ENCODE results near the gene SIRT6.
"Not testable (repeated sequence)": the region's sequence is repeated elsewhere in the genome, so short reads cannot be mapped to it uniquely, and the experiment has no call there.

Gene SIRT6

DNA sequence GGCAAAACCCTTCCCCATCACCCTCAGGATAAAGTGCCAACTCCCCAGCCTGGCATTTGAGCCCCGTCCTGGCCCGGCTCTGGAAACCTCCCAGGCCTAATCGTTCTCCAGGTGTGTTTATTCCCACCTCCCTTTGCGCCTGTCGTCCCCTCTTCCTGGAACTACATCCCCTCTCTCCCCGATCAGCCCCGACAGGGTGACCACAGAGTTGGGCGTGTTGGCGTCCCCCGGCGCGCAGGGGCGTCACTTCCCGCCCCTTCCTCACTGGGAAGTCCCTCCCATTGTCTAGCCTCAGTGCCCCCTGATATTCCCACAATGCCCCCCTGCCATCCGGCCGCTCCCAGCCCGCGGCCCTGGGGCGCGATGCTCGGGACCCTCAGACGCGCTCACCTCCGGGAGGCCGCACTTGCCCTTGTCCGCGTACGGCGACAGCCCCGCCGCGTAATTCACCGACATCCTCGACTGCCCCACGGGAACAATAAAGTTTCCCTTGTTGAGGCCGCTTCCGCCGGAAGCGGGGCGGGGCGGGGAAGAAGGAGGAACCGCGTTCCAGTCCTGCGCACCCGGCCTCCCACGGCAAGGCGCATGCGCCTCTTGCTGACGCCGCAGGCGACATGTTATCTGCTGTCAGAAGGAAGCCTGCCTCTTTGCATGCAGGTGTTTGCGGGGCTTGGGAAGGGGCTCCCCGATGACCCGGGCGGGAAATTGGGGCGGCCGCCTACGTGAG, at the start of gene SIRT6, which contains the start of gene ANKRD24:
SIRT6 (minus strand) TSS at position 480 of the 727 bp plus-strand sequence; CDS start at position 456, 24 bp downstream.
ANKRD24 (plus strand) TSS at position 606 of the 727 bp plus-strand sequence. CDS start 3,737 bp downstream, outside the sequence.
- DNase-seq (ENCODE audit: low read depth in 2 of 2), result peak; percentile 91 to 94

DNA sequence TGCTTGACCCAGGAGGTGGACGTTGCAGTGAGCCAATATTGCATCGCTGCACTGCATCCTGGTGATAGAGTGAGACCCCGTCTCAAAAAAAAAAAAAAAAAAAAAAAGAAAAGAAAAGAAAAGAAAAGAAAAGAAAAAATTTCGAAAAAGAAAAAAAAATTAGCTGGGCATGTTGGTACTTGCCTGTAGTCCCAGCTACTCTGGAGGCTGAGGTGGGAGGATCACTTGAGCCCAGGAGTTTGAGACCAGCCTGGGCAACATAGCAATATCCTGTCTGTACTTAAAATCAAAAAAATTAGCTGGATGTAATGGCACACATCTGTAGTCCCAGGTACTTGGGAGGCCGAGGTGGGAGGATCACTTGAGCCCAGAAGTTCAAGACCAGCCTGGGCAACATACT, 49.8 kb upstream of the SIRT6 start:
- not testable (repeated sequence) for DNase-seq (ENCODE audit: low read depth in 2 of 2)

DNA sequence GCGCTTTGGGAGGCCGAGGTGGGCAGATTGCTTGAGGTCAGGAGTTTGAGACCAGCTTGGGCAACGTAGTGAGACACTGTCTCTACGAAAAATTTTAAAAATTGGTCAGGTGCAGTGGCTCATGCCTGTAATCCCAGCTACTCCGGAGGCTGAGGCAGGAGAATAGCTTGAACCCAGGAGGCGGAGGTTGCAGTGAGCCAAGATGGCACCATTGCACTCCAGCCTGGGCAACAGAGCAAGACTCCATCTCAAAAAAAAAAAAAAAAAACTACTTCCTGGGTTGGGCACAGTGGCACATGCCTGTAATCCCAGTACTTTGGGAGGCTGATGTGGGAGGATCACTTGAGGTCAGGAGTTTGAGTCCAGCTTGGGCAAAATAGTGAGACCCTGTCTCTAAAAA, 49.2 kb upstream of the SIRT6 start:
- not testable (repeated sequence) for DNase-seq (ENCODE audit: low read depth in 2 of 2)

DNA sequence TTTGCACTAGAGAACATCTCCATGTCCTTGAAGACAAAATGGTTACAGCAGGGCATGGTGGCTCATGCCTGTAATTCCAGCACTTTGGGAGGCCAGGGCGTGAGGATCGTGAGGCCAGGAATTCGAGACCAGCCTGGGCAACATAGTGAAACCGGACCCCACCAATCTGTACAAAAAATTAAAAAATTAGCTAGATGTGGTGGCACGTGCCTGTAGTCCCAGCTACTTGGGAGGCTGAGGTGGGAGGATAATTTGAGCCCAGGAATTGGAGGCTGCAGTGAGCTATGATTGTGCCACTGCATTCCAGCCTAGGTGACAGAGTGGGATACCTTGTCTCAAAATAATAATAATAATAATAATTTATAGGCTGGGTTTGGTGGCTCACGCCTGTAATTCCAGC, 47.9 kb upstream of the SIRT6 start:
- not testable (repeated sequence) for DNase-seq (ENCODE audit: low read depth in 2 of 2)

DNA sequence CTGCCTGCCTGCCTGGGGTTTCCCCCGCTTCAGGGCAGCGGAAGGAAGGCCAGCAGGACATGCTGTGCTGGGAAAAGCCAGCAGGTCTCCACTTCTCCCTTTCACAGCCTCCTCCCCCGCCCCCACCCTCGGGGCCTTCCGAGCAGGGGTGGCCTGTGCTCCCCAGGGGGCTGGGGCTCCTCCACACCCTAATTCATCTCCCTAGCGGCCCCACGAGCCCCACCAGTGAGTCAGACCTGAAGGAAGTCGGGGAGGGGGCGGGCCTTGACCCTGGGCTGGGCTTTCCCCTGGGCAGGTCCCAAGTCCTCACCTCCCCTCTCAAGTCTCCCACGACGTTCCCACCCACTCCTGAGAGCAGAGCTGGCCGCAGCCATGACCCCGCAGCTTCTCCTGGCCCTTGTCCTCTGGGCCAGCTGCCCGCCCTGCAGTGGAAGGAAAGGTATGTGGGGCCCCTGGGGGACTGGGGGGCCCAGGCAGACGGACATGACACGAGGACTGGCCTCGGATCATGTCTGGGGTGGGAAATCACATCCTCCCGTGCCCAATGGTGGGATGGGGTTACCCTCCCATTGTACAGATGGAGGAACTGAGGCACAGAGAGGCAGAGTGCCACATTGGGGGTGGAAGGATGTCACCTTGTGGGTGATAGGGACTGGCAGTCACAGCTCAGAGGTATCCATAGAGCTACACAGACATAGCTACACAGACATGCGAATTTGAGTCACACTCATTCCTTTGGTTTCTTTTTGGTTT, 47.0 kb upstream of the SIRT6 start, which contains the start of gene EBI3:
EBI3 (plus strand) TSS at position 345 of the 753 bp plus-strand sequence; CDS start at position 373, 28 bp downstream.
- peak in 1 of 2 donors; percentile 6 for DNase-seq (ENCODE audit: low read depth in 2 of 2)

DNA sequence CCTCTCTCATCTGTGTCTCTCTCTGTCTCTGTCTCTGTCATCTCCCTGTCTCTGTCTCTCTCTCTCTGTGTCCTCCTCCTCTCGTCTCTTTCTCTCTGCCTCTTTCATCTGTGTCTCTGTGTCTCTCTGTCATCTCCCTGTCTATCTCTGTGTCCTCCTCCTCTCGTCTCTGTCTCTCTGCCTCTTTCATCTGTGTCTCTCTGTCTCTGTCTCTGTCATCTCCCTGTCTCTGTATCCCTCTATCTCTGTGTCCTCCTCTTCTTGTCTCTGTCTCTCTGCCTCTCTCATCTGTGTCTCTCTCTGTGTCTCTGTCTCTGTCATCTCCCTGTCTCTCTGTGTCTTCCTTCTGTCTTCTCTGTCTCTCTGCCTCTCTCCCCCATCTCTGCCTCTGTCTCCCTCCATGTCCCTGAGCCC, 46.4 kb upstream of the SIRT6 start:
- DNase-seq (ENCODE audit: low read depth in 2 of 2), result no peak

DNA sequence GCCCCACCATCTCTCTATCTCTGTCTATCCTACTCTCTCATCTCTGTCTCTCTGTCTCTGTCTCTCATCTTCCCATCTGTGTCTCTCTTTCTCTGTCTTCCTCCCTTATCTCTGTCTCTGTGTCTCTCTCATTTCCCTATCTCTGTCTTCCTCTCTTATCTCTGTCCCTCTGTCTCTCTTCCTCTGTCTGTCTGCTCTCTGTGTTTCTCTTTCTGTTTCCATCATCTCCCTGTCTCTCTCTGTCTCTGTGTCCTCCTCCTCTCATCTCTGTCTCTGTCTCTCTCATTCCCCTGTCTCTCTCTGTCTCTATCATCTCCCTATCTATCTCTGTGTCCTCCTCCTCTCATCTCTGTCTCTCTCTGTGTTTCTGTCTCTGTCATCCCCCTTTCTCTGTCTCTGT, 45.4 kb upstream of the SIRT6 start:
- no peak for DNase-seq (ENCODE audit: low read depth in 2 of 2)

DNA sequence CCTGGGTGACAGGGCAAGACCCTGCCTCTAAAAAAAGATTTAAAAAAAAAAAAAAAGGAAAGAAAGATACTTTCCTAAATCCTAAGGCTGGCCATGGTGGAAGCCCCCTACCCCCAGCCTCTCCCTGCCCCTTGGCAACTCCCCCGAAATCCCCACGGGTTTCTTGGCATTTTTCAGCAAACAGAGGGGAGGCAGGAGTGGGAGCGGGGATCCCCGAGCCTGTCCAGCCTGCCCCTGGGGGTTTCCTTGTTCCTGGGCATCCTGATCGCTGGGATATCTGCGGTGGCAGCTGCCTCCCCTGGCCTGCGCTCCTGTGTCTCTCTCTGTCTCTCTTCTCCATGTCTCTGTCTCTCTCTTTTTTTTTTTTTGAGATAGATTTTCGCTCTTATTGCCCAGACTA, 43.5 kb upstream of the SIRT6 start:
- DNase-seq (ENCODE audit: low read depth in 2 of 2), result no peak

DNA sequence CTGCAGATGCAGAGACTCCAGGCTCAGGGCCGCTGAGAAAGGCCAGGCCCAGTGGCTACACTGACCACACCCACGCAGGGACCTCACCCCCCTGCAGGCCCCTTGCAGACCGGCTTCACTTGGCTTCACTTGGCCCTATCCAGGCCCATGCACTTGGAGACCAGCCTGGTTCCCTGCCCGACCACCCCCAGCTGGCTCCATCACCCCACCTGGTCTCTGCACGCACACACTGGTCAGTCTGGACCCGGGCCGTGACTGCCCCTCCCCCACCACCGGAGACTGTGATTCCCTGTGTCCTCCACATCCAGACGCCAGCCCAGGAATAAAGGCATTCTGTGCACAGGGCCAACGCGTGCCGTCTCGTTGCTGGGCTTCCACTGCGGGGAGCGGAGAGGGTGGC, 42.1 kb upstream of the SIRT6 start:
- DNase-seq (ENCODE audit: low read depth in 2 of 2), result no peak

DNA sequence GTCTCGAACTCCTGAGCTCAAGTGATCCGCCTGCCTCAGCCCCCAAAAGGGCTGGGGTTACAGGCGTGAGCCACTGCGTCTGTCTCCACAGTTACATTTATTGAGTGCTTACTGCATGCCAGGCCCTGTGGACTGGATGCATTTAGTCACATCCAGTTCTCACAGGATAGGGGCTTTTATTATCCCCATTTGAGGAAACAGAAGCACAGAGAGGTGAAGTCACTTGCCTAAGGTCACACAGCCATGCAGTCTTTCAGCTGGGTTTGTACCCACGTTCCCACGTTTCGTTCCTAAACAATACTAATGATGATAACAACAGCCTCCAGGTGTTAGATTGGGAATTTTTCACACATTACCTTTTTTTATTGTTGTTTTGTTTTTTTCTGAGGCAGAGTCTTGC, 37.8 kb upstream of the SIRT6 start:
- no peak for DNase-seq (ENCODE audit: low read depth in 2 of 2)

DNA sequence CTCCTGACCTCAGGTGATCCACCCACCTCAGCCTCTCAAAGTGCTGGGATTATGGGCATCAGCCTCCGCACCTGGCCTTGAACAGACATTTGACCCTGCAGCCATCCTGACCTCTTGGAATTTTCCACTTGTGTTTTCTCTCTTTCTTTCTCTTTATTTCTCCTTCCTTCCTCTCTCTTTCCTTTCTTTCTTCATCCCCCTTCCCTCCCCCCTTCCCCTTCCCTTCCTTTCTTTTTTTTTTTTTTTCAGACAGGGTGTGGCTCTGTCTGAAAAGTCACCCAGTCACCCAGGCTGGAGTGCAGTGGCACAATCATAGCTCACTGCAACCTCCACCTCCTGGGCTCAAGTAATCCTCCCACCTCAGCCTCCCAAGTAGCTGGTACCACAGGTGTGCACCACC, 36.2 kb upstream of the SIRT6 start:
- not testable (repeated sequence) for DNase-seq (ENCODE audit: low read depth in 2 of 2)

DNA sequence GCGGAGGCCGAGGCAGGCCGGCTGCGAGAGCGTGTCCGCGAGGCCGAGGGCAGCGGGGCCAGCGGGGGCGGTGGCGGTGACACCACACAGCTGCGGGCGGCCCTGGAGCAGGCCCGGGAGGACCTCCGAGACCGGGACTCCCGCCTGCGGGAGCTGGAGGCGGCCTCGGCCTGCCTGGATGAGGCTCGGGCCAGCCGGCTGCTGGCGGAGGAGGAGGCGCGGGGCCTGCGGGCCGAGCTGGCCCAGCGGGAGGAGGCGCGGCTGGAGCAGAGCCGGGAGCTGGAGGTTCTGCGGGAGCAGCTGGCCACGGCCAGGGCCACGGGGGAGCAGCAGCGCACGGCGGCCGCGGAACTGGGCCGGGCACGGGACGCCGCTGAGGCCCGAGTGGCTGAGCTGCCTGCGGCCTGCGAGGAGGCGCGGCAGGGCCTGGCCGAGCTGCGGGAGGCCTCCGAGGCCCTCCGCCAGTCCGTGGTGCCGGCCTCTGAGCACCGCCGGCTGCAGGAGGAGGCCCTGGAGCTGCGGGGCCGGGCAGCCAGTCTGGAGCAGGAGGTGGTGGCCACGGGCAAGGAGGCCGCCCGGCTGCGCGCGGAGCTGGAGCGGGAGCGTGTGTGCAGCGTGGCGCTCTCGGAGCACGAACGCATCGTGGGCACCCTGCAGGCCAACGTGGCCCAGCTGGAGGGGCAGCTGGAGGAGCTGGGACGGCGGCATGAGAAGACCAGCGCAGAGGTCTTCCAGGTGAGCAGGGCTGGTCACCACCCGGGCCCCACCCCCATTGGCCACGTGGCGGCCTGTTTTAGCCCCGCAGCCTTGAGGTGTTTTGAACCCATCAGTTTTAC, 35.3 kb upstream of the SIRT6 start:
- no peak for DNase-seq (ENCODE audit: low read depth in 2 of 2)

DNA sequence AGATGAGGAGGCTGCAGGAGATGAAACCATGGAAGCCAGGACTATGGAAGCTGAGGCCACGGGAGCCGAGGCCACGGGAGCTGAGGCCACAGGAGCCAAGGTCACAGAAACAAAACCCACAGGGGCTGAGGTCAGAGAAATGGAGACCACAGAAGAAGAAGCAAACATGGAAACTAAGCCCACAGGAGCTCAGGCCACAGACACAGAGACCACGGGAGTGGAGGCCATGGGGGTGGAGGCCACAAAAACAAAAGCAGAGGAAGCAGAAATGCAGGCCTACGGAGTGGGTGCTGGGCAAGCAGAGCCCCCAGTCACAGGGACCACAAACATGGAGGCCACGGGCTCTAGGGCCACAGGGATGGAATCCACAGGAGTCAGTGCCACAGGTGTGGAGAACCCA, 34.5 kb upstream of the SIRT6 start:
- DNase-seq (ENCODE audit: low read depth in 2 of 2), result no peak

DNA sequence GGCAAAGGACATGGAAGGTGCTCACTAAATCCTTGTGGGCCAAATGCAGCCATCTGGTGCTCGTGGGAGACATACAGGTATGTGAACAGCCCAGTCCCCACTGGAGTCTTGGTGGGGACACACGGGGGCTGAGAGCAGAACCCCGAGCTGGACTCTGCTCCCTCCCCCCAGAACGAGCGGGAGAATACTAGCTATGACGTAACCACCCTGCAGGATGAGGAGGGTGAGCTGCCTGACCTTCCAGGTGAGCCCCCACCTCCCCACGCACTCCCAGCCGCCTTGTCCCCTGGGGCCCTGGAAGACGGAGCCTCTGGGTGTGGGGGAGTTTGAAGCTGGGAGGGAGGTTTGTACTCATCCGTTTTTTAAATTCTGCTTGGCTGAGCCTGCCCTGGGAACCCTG, 33.4 kb upstream of the SIRT6 start:
- DNase-seq (ENCODE audit: low read depth in 2 of 2), result no peak

DNA sequence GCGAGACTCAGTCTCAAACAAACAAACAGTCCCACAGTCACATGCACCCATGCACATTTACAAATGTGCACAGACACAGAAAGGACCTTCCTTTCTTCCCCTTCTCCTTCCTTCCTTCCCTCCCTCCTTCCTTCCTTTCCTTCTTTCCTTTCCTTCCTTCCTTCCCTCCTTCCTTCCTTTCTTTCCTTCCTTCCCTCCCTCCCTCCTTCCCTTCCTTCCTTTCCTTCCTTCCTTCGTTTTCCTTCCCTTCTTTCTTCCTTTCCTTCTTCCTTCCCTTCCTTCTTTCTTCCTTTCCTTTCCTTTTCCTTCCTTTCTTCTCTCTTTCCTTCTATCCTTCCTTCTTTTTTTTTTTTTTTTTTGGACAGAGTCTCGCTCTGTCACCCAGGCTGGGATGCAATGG, 30.8 kb upstream of the SIRT6 start:
- no peak for DNase-seq (ENCODE audit: low read depth in 2 of 2)

DNA sequence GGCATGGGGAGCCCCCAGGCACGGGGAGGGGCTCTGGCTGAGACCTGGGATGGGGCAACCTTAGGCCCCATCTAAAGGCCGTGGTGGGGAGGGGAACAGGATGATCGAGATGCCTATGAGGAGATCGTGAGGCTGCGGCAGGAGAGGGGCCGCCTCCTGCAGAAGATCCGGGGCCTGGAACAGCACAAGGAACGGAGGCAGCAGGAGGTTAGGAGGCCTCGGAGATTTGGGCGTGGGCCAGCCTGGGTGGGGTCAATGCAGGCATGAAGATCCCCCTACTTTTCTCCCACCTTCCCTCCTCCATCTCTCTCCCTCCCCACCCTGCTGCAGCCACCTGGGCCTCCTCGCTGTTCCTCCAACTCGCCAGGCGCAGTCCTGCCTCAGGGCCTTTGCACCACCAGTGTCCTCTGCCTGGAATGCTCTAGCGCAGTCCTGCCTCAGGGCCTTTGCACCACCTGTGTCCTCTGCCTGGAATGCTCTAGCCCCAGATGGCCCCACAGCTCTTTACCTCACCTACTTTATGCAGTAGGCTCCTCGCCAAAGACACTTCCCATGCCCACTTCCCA, 27.9 kb upstream of the SIRT6 start:
- DNase-seq (ENCODE audit: low read depth in 2 of 2), result no peak

DNA sequence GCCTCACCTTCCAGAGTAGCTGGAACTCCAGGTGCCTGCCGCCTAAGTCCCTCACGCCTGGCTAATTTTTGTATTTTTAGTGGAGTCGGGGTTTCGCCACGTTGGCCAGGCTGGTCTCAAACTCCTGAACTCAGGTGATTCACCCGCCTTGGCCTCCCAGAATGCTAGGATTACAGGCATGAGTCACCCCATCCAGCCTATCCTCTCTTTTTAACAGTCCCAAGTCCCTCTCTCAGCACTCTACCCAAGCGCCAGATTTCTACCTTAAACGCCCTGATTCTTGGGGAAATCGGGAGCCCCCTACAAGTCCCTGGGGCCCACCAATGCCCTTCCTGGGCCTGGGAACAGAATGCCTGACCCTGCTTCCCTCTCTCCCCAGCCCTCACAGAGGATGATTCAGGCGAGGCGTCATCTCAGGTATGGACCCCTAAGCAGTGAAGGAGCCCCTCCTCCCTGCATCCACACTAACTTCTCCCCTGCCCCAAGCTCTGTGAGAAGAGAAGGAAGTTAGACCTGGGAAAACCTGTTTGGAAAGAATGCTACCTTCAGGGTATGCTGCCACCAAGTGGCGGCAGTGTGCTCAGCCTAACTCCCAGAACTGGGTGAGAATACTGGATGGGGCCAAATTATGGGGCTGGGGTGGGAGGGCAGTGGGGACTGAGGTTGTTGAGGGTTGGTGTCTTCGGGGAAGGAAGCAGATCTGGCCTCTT, 26.2 kb upstream of the SIRT6 start:
- no peak for DNase-seq (ENCODE audit: low read depth in 2 of 2)

DNA sequence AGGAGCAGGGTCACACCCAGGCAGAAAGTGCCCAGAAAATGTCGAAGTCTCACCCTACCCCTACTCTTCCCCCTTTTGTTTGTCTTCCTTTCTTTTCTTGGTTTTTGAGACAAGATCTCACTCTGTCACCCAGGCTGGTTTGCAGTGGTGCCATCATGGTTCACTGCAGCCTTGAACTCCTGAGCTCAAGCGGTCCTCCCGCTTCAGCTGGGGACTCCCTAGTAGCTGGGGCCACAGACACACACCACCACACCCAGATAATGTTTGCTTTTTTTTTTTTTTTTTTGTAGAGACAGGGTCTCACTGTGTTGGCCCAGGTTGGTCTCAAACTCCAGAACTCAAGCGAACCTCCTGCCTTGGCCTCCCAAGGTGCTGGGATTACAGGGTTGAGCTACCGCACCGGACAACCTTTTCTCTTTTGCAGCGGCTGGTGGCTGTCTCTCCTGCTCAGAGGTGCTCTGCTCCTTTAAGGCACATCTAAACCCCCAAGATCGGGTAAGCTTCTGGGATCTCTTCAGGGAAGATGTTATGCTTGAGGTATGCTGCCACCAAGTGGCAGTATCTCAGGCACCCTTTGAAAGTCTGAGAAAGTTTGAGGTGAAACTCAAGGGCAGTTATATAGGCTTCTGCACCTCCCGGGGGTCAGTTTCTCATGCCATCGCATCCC, 24.6 kb upstream of the SIRT6 start:
- DNase-seq (ENCODE audit: low read depth in 2 of 2), result no peak

DNA sequence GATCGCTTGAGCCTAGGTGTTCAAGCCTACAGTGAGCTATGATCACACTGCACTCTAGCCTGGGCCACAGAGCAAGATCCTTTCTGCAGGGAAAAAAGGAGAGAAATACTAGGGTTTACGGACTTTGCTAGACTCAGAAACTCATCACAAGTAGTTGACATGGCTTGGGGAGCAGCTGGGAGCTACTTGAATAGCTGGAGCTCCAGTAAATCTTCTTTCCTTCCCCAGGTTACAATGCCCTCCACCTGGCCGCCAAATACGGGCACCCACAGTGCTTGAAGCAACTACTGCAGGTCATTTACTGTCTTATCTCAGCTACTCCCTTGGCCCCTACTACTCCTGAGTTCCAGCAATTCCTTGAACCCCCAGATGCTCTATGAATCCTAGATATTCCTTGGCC, 19.4 kb upstream of the SIRT6 start:
- no peak for DNase-seq (ENCODE audit: low read depth in 2 of 2)

DNA sequence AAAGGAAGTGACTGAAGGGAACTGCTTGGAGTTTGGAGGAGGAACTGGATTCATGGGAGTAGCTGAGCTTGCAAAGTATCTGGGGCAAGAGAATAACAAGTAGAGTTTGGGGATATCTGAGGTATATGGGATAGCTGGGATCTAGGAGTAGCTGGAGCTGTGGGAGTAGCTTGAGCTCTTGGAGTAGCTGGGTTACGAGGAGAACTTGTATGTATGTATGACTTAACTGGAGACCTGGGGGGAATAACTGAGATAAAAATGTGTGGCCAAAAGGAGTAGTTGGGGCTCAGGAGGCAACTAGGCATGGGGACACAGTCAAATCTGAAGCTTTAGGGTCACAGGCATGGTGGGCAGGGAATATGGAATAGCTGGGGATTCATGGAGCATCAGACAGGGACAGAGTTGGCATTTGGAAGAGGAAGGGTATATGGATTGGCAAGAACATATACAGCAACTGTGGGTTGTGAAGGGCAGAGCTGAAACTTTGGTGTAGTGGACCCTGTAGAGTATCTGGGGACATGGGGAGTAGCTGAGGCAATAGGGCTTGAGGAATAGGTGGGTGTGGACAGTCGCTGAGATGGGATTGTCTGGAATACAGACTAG, 18.7 kb upstream of the SIRT6 start:
- no peak for DNase-seq (ENCODE audit: low read depth in 2 of 2)
